Transverse colon (tissue), 3 donors: Measurements from ENCODE around the gene RXFP2.

Source experiments
- POLR2A ChIP-seq: fragments of 450-650 bp; IDR thresholded peaks from one replicate; pipeline ENCODE4 v1.6.1; 2016; ENCODE audit warnings: antibody characterized with exemption, mild to moderate bottlenecking, moderate library complexity
- TF ChIP-seq, protein P1 (sequence below), 5 experiments: fragments of 200-600 bp in 3 of 5; fragments of 450-650 bp in 2 of 5; sonication (generic) in 3 of 5; IDR thresholded peaks; 1 replicate in 2 of 5; 2 replicates in 3 of 5; pipeline ENCODE4 v1.5.1; 2016 to 2017; ENCODE audit warnings: antibody characterized with exemption in 5 of 5, inconsistent platforms in 3 of 5, mild to moderate bottlenecking in 2 of 5, moderate library complexity in 1 of 5

GRCh38 chr13:31706105-31706504, 33.2 kb upstream of the RXFP2 start:
- TF ChIP-seq POLR2A = no peak
- TF ChIP-seq, protein P1, sequence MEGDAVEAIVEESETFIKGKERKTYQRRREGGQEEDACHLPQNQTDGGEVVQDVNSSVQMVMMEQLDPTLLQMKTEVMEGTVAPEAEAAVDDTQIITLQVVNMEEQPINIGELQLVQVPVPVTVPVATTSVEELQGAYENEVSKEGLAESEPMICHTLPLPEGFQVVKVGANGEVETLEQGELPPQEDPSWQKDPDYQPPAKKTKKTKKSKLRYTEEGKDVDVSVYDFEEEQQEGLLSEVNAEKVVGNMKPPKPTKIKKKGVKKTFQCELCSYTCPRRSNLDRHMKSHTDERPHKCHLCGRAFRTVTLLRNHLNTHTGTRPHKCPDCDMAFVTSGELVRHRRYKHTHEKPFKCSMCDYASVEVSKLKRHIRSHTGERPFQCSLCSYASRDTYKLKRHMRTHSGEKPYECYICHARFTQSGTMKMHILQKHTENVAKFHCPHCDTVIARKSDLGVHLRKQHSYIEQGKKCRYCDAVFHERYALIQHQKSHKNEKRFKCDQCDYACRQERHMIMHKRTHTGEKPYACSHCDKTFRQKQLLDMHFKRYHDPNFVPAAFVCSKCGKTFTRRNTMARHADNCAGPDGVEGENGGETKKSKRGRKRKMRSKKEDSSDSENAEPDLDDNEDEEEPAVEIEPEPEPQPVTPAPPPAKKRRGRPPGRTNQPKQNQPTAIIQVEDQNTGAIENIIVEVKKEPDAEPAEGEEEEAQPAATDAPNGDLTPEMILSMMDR (IDR thresholded peaks at IDR 0.05) = no peak
